GM21515 (cell line): ENCODE data around the gene SPECC1.
"Not testable (repeated sequence)": the region's sequence is repeated elsewhere in the genome, so short reads cannot be mapped to it uniquely, and the experiment has no call there.

Experiments used
- ATAC-seq: cut with Tn5 transposase; IDR thresholded peaks from one replicate; pipeline ENCODE4 v1.9.1; 2021; ENCODE audit not compliant: unreplicated experiment

Gene SPECC1

GRCh38 chr17:20010099-20010863, 1.1 kb downstream of the SPECC1 start:
- no peak for ATAC-seq

- no peak for ATAC-seq
Observed at GRCh38 chr17:20010936-20011335, 1.8 kb downstream of the SPECC1 start.

- no peak for ATAC-seq
Observed at GRCh38 chr17:20012017-20012536, 2.9 kb downstream of the SPECC1 start.

- ATAC-seq: not testable (repeated sequence)
Observed at GRCh38 chr17:20016475-20016992, 7.4 kb downstream of the SPECC1 start.

- ATAC-seq: no peak
Observed at GRCh38 chr17:20022701-20023100, 13.5 kb downstream of the SPECC1 start.

- ATAC-seq: no peak
Observed at GRCh38 chr17:20026960-20027359, 17.8 kb downstream of the SPECC1 start.

GRCh38 chr17:20028443-20028842, 19.3 kb downstream of the SPECC1 start:
- no peak for ATAC-seq

GRCh38 chr17:20032636-20033035, 23.5 kb downstream of the SPECC1 start:
- ATAC-seq: no peak

GRCh38 chr17:20033415-20033814, 24.3 kb downstream of the SPECC1 start:
- ATAC-seq: no peak

- no peak for ATAC-seq
Observed at GRCh38 chr17:20035501-20035900, 26.3 kb downstream of the SPECC1 start.

GRCh38 chr17:20037286-20037685, 28.1 kb downstream of the SPECC1 start:
- ATAC-seq: not testable (repeated sequence)

GRCh38 chr17:20039037-20039436, 29.9 kb downstream of the SPECC1 start:
- ATAC-seq: no peak

GRCh38 chr17:20040216-20040615, 31.1 kb downstream of the SPECC1 start:
- no peak for ATAC-seq

- ATAC-seq: no peak
Observed at GRCh38 chr17:20043021-20043420, 33.9 kb downstream of the SPECC1 start.

GRCh38 chr17:20045476-20045875, 36.3 kb downstream of the SPECC1 start:
- no peak for ATAC-seq

- no peak for ATAC-seq
Observed at GRCh38 chr17:20046629-20047028, 37.5 kb downstream of the SPECC1 start.

GRCh38 chr17:20051624-20052023, 42.5 kb downstream of the SPECC1 start:
- no peak for ATAC-seq

GRCh38 chr17:20053361-20053964, 44.3 kb downstream of the SPECC1 start:
- ATAC-seq: no peak

- no peak for ATAC-seq
Observed at GRCh38 chr17:20059728-20060188, 50.6 kb downstream of the SPECC1 start.

GRCh38 chr17:20063665-20064648, 54.8 kb downstream of the SPECC1 start:
- ATAC-seq: no peak

GRCh38 chr17:20066253-20066652, 57.1 kb downstream of the SPECC1 start:
- ATAC-seq: no peak
